Osteocyte (in vitro differentiated cells): ENCODE results near the gene CACTIN. TPM values are rescaled to one million over a fixed set of nuclear protein-coding genes. Genes with fewer than 3 reads are reported as not detected.

Source experiments
- DNase-seq: peaks from one replicate; pipeline ENCODE4 v3.0.0; 2021; ENCODE audit warnings: mixed read lengths; ENCODE audit not compliant: unreplicated experiment; ENCODE audit errors: extremely low spot score
- H3K27ac Mint-ChIP-seq: one replicate; pipeline ENCODE4 v1.8.0; 2021; ENCODE audit warnings: mild to moderate bottlenecking, mixed read lengths; ENCODE audit not compliant: unreplicated experiment
- H3K27me3 Mint-ChIP-seq: one replicate; pipeline ENCODE4 v1.8.0; 2021; ENCODE audit warnings: mixed read lengths; ENCODE audit not compliant: unreplicated experiment
- H3K36me3 Mint-ChIP-seq: one replicate; pipeline ENCODE4 v1.8.0; 2021; ENCODE audit warnings: mixed read lengths; ENCODE audit not compliant: unreplicated experiment
- H3K4me1 Mint-ChIP-seq: one replicate; pipeline ENCODE4 v1.8.0; 2021; ENCODE audit warnings: mixed read lengths; ENCODE audit not compliant: unreplicated experiment
- H3K4me3 Mint-ChIP-seq: one replicate; pipeline ENCODE4 v1.8.0; 2021; ENCODE audit warnings: mild to moderate bottlenecking, moderate library complexity, mixed read lengths; ENCODE audit not compliant: unreplicated experiment
- H3K9me3 Mint-ChIP-seq: one replicate; pipeline ENCODE4 v1.8.0; 2021; ENCODE audit warnings: mixed read lengths; ENCODE audit not compliant: unreplicated experiment
- CTCF ChIP-seq: fragments of 200-600 bp; sonication (generic); IDR thresholded peaks from 2 replicates; pipeline ENCODE4 v1.5.0; 2021; ENCODE audit warnings: antibody characterized with exemption, mild to moderate bottlenecking, moderate library complexity
- total RNA-seq: library from RNA; stranded (reverse); gene quantifications from 2 replicates; pipeline ENCODE4 v1.2.1, GENCODE V29; 2021

The CACTIN gene
- total RNA-seq, 1 donor from 2014 or later = 24.7 TPM

DNA sequence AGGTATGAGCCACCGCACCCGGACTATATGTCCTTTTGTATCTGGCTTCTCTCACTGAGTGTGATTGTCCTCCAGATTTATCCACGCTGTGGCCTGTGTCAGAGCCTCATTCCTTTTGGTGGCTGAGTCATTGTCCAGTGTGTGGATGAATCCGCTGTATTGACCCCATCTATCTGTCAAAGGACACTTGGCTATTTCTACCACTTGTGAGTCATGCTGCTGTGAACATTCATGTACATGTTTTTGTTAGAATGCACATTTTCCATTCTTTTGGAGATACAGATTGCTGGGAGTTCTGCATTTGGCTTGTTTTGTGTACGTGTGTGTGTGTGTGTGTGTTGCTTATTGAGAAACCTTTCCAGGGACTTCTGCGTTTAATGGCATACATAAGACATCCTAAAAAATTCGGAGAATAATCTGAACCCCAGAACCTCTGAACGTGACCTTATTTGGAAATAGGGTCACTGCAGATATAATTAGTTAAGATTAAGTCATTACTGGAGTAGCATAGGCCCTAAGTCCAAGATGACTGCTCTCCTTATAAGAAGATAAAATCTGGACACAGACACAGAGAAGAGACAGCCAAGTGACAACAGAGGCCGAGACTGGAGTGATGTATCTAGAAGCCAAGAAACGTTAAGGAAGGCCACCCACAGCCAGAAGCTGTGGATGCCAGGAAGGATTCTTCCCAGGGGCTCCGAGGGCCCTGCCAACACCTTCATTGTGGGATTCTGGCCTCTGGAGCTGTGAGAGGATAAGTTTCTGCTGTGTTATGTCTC is 46.2 kb downstream of the CACTIN start:
- Mint-ChIP-seq H3K9me3 (no peaks in the 10 kb centered on the region), H3K27ac (peak overlapping the region; percentile 82), H3K4me1 (peaks cover 20% of the 10 kb centered on the region), H3K4me3 (no peak overlapping the region), H3K27me3 (no peaks in the 10 kb centered on the region), H3K36me3 (peaks cover 4% of the 10 kb centered on the region)
- DNase-seq = no peak
- TF ChIP-seq CTCF = no peak

DNA sequence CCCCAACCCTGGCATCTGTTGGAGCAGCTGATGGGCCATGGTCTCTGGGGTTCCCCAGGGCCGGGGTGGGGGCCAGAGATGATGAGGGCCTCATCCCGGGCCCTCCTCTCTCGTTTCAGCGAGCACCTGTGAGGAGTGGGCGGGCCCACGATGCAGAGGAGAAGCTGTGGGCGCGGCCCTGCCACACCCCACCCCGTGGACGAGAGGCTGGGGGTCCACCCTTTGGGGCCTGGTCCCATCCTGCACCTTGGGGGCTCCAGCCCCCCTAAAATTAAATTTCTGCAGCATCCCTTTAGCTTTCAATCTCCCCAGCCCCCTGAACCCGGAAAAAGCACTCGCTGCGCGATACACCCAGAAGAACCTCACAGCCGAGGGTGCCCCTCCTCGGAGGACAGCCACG is 48.2 kb downstream of the CACTIN start:
- H3K9me3 Mint-ChIP-seq = no peaks in the 10 kb centered on the region
- no peaks in the 10 kb centered on the region for H3K27me3 Mint-ChIP-seq
- no peak overlapping the region for H3K4me3 Mint-ChIP-seq
- no peak for TF ChIP-seq CTCF
- H3K36me3 Mint-ChIP-seq = peaks cover 11% of the 10 kb centered on the region
- DNase-seq = no peak
- no peak overlapping the region for H3K27ac Mint-ChIP-seq
- peaks cover 26% of the 10 kb centered on the region for H3K4me1 Mint-ChIP-seq

DNA sequence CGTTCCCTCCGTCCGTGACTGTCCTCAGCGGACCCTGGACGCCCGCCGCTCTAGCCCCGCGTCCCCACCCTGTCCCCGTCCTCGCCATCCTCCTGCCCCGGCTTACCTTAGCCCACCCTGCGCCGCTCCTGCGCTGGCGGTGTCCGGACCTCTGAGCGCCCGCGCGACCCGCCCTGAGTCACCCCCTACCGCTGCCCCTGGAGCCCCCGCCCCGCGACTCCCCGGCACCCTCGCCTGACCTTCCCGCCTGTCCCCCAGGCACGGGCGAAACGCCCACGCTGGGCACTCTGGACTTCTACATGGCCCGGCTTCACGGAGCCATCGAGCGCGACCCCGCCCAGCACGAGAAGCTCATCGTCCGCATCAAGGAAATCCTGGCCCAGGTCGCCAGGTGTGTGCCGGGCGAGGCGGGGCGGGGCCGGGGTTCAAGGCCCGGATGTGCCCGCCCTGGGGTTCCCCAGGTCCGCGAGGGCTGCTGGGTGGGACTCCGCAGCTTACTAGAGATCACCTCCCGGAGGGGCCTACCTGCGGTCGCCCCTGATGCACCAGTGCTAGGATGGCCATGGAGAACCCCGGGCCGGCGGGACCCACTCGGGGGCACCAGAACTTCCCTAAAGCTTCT is 48.8 kb downstream of the CACTIN start:
- Mint-ChIP-seq H3K4me3 (no peak overlapping the region), H3K27ac (no peak overlapping the region)
- DNase-seq = no peak

GRCh38 chr19:3576696-3577443 is 49.7 kb downstream of the CACTIN start:
- peaks cover 11% of the 10 kb centered on the region for H3K36me3 Mint-ChIP-seq
- no peak for DNase-seq

More for the DNA sequence above, 48.8 kb downstream of the CACTIN start:
- Mint-ChIP-seq H3K4me1 (peaks cover 26% of the 10 kb centered on the region), H3K27me3 (no peaks in the 10 kb centered on the region), H3K36me3 (peaks cover 11% of the 10 kb centered on the region), H3K9me3 (no peaks in the 10 kb centered on the region)
- TF ChIP-seq CTCF = no peak

More at GRCh38 chr19:3576696-3577443, 49.7 kb downstream of the CACTIN start:
- no peak overlapping the region for H3K27ac Mint-ChIP-seq
- no peak for TF ChIP-seq CTCF
- H3K9me3 Mint-ChIP-seq = no peaks in the 10 kb centered on the region
- no peak overlapping the region for H3K4me3 Mint-ChIP-seq
- peaks cover 30% of the 10 kb centered on the region for H3K4me1 Mint-ChIP-seq
- H3K27me3 Mint-ChIP-seq = no peaks in the 10 kb centered on the region
